ENCODE measurements around the gene RASGRF2.

The RASGRF2 gene

DNA sequence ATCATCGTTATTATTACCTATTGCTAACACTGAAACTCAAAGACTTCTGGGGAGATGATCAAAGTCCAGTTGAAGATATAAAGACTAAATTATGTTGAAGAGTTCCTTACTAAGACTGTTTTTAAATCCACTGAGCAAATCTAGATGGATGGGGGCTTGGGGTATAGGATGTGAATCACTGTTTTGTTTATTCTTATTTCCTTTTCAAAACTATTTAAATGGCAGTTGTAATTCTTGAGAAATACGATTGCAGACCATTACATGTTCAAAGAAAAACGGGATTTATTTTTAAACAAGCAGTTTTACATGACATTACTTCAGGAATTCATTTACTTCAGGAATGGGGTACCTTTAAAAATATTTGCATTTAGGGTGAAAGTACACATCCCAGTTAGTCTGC is 4.3 kb downstream of the RASGRF2 start:
- H3K4me3 ChIP-seq (replicated peaks; ENCODE audit: low read depth, low read length), result peak overlapping the region; percentile 19
- no peak for DNase-seq (ENCODE audit: extremely low read depth, low read depth)
- TF ChIP-seq, protein P1, sequence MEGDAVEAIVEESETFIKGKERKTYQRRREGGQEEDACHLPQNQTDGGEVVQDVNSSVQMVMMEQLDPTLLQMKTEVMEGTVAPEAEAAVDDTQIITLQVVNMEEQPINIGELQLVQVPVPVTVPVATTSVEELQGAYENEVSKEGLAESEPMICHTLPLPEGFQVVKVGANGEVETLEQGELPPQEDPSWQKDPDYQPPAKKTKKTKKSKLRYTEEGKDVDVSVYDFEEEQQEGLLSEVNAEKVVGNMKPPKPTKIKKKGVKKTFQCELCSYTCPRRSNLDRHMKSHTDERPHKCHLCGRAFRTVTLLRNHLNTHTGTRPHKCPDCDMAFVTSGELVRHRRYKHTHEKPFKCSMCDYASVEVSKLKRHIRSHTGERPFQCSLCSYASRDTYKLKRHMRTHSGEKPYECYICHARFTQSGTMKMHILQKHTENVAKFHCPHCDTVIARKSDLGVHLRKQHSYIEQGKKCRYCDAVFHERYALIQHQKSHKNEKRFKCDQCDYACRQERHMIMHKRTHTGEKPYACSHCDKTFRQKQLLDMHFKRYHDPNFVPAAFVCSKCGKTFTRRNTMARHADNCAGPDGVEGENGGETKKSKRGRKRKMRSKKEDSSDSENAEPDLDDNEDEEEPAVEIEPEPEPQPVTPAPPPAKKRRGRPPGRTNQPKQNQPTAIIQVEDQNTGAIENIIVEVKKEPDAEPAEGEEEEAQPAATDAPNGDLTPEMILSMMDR (IDR thresholded peaks at IDR 0.05; ENCODE audit: low read depth, low read length, missing control alignments), result no peak

DNA sequence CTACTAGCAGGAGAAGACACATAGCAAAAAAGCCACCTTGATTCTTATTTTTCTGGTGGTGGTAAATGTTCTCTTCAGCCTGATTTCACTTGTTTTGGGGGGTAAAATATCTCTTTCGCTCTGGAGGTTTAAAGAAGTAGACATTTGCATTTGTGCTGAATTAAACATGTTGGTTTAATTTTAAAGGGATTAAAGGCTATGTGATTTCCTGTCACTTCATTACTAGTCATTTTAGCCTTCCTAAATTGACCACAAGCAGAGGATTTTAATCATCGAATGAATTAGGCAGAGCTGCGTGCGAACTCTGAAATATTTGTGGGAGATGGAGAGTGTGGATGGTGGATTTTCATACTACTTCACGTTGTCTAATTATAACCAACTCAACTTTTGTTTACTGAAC is 4.8 kb downstream of the RASGRF2 start:
- TF ChIP-seq, protein P1 (IDR thresholded peaks at IDR 0.05; ENCODE audit: low read depth, low read length, missing control alignments), result no peak
- DNase-seq (ENCODE audit: extremely low read depth, low read depth), result no peak
- H3K4me3 ChIP-seq (replicated peaks; ENCODE audit: low read depth, low read length), result peak overlapping the region; percentile 19

DNA sequence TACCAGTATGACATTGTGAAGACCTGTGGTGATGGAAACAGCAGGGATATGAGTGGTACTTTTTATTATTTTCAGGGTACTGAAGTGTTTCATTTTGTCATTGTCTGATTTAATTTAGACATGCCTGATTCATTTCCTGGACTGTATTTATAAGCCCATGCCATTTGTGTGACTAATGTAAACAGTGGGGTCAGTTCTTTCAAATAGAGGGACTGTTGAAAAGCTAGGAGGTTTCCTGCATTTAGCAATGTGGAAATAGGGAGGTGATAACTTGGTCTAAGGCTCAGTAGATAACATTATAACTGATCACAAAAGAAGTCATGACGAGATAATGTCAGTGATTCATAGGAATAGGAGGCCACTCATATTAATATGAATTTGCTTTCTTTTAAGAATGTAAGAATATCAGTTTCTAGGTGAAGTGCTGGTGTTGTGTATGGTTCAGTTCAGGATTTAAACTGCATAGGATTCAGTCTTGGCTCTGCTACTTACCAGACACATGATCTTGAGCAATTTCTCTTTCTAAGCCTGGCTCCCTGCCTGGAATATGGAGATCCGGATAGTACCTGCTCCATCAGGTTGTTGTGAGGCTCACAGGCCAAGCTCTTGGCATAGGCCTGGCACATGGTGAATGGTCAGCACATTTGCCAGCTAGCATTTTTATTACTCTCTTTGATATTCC is 7.5 kb downstream of the RASGRF2 start:
- DNase-seq (ENCODE audit: extremely low read depth, low read depth), result peak; percentile 92
- H3K4me3 ChIP-seq (replicated peaks; ENCODE audit: low read depth, low read length), result no peak overlapping the region
- TF ChIP-seq, protein P1 (IDR thresholded peaks at IDR 0.05; ENCODE audit: low read depth, low read length, missing control alignments), result no peak

DNA sequence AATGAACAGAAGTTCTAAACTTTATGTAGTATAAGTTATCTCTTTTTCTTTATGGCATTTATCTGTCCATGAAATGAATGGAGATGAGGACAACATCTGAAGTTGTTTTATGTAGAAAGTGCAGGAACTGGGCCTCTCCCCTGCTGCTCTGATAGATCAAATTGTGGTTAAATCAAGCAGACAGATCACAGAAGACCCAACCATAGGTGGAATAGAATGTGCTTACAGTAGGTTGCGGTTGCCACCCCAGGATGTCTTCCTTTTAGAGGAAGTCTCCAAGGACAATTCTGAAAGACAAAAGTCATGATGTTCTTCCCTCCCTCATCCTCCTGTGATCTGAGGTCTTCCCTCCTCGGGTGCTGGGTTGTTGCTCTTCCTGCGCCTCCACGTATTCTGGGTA is 12.9 kb downstream of the RASGRF2 start:
- TF ChIP-seq, protein P1 (IDR thresholded peaks at IDR 0.05; ENCODE audit: low read depth, low read length, missing control alignments), result no peak
- no peak overlapping the region for H3K4me3 ChIP-seq (replicated peaks; ENCODE audit: low read depth, low read length)
- no peak for DNase-seq (ENCODE audit: extremely low read depth, low read depth)

DNA sequence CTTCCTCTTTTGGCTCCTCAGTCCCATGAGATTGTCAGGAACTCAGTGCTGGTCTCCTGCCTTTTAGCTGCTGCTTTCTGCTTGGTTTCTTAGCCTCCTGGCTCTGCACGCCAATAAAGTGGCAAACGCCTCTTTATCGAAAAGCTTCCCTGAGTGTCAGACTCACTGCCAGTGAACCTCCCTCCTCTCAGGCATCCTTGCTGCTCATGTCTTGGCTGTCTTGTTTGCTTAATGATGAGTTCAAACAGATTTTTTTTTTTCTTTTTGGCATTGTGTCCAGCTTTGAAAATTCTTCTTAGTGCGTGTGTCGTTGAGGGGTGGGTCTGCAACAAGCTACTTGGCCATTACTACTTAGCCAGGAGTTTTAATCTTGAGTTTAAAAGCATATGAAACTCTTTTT is 14.9 kb downstream of the RASGRF2 start:
- DNase-seq (ENCODE audit: extremely low read depth, low read depth), result no peak
- TF ChIP-seq, protein P1 (IDR thresholded peaks at IDR 0.05; ENCODE audit: low read depth, low read length, missing control alignments), result no peak

DNA sequence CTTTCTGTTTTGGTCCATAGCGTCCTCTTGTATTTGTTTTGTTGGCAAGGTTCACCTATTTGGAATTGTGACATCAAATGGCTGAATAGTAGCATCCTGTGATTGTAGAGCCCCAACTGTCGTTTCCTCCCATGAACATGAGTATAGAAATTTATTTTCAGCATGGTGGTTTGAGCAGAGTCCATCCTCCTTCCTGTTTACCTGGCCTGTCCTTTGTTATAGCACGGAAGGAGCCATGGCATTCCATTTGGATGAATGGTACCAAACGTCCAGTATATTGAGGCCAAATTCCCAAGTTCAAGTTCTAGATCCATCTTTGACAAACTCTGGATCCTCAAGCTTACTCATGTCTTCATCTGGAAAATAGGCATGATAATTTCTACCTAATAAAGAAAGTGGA is 16.8 kb downstream of the RASGRF2 start:
- no peak for DNase-seq (ENCODE audit: extremely low read depth, low read depth)
- no peak overlapping the region for H3K4me3 ChIP-seq (replicated peaks; ENCODE audit: low read depth, low read length)
- TF ChIP-seq, protein P1 (IDR thresholded peaks at IDR 0.05; ENCODE audit: low read depth, low read length, missing control alignments), result no peak

More for the DNA sequence above, 14.9 kb downstream of the RASGRF2 start:
- H3K4me3 ChIP-seq (replicated peaks; ENCODE audit: low read depth, low read length), result no peak overlapping the region

DNA sequence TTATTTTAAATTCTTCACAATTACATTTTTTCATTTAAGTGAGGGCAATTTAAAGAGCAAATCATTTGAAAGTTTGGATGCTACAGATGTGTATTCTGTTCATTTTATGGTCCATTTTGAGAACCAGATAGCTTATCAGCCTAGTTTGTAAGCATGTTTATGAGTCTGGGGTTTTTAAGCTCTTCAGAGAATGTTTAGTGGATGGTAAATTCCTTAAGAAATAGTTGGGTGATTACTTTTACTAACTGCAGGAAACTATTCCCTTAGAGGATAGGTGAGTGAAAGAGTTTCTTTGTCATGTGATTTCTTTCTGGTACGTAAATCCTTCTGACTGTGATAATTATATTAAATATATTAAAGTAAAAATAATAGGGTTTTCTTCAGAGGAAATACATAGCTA is 17.6 kb downstream of the RASGRF2 start:
- no peak for DNase-seq (ENCODE audit: extremely low read depth, low read depth)
- H3K4me3 ChIP-seq (replicated peaks; ENCODE audit: low read depth, low read length), result no peak overlapping the region
- TF ChIP-seq, protein P1 (IDR thresholded peaks at IDR 0.05; ENCODE audit: low read depth, low read length, missing control alignments), result no peak

All from HFF-Myc (cell line).